Activated CD8-positive, alpha-beta memory T cell treated with anti-CD3 and anti-CD28 coated beads for 48 hours (primary cell): ENCODE data around the gene C3orf49.

Experiments
- DNase-seq, 3 experiments: peaks; one replicate each; pipeline ENCODE4 v3.0.0-alpha.2; 2020; ENCODE audit warnings: low read depth in 2 of 3, low spot score in 2 of 3

The C3orf49 gene

GRCh38 chr3:63819151-63819398 lies at the start of gene C3orf49:
Gene C3orf49 (plus strand): TSS chr3:63819299. CDS start chr3:63819472, 173 bp downstream.
- no peak for DNase-seq

- DNase-seq: no peak
These were observed 44.3 kb upstream of the C3orf49 start for GRCh38 chr3:63774781-63775180.

- no peak for DNase-seq
These were observed 39.9 kb upstream of the C3orf49 start for GRCh38 chr3:63779227-63779626.

- no peak for DNase-seq
These were observed 27.1 kb upstream of the C3orf49 start for GRCh38 chr3:63791974-63792373.

- DNase-seq: no peak
These were observed 23.7 kb upstream of the C3orf49 start for GRCh38 chr3:63795438-63795837.

GRCh38 chr3:63798544-63798943 lies 20.6 kb upstream of the C3orf49 start:
- DNase-seq: no peak

GRCh38 chr3:63798949-63799348 lies 20.1 kb upstream of the C3orf49 start:
- no peak for DNase-seq

GRCh38 chr3:63800097-63800496 lies 19.0 kb upstream of the C3orf49 start:
- DNase-seq: no peak

- no peak for DNase-seq
These were observed 15.2 kb upstream of the C3orf49 start for GRCh38 chr3:63803911-63804310.

GRCh38 chr3:63807961-63808565 lies 11.0 kb upstream of the C3orf49 start:
- no peak for DNase-seq

GRCh38 chr3:63808633-63809032 lies 10.5 kb upstream of the C3orf49 start:
- DNase-seq: no peak

- no peak for DNase-seq
These were observed 9.5 kb upstream of the C3orf49 start for GRCh38 chr3:63809607-63810006.

- no peak for DNase-seq
These were observed 4.9 kb upstream of the C3orf49 start for GRCh38 chr3:63814237-63814636.

GRCh38 chr3:63817225-63817624 lies 1.9 kb upstream of the C3orf49 start:
- DNase-seq: no peak

GRCh38 chr3:63818282-63819150 lies 583 bp upstream of the C3orf49 start:
- DNase-seq: peak in 1 of 3 experiments; percentile 45

- DNase-seq: no peak
These were observed 5.2 kb downstream of the C3orf49 start for GRCh38 chr3:63824309-63824708.

- DNase-seq: no peak
These were observed 11.4 kb downstream of the C3orf49 start for GRCh38 chr3:63830526-63830925.

- DNase-seq: no peak
These were observed 13.3 kb downstream of the C3orf49 start for GRCh38 chr3:63832395-63832794.

- no peak for DNase-seq
These were observed 22.6 kb downstream of the C3orf49 start for GRCh38 chr3:63841704-63842103.

- DNase-seq: no peak
These were observed 23.0 kb downstream of the C3orf49 start for GRCh38 chr3:63842127-63842526.

GRCh38 chr3:63845215-63845614 lies 26.1 kb downstream of the C3orf49 start:
- no peak for DNase-seq

- DNase-seq: no peak
These were observed 28.8 kb downstream of the C3orf49 start for GRCh38 chr3:63847718-63848450.
